Endothelial cell (in vitro differentiated cells): Measurements from ENCODE around the gene ITGBL1. TPM values are rescaled to one million over a fixed set of nuclear protein-coding genes. Genes with fewer than 3 reads are reported as not detected.

Source experiments
- DNase-seq: peaks from one replicate; pipeline ENCODE4 v3.0.0; 2021; ENCODE audit warnings: low spot score
- H3K27ac Mint-ChIP-seq: one replicate; pipeline ENCODE4 v1.8.0; 2021; ENCODE audit warnings: mixed read lengths, inconsistent platforms; ENCODE audit not compliant: unreplicated experiment
- H3K27me3 Mint-ChIP-seq: one replicate; pipeline ENCODE4 v1.8.0; 2021; ENCODE audit warnings: mild to moderate bottlenecking, moderate library complexity, mixed read lengths, inconsistent platforms; ENCODE audit not compliant: unreplicated experiment
- H3K36me3 Mint-ChIP-seq: one replicate; pipeline ENCODE4 v1.8.0; 2021; ENCODE audit warnings: mild to moderate bottlenecking, low read depth, mixed read lengths, inconsistent platforms; ENCODE audit not compliant: unreplicated experiment
- H3K4me1 Mint-ChIP-seq: one replicate; pipeline ENCODE4 v1.8.0; 2021; ENCODE audit warnings: mild to moderate bottlenecking, mixed read lengths, inconsistent platforms; ENCODE audit not compliant: unreplicated experiment
- H3K4me3 Mint-ChIP-seq: one replicate; pipeline ENCODE4 v1.8.0; 2021; ENCODE audit warnings: mild to moderate bottlenecking, mixed read lengths, inconsistent platforms; ENCODE audit not compliant: unreplicated experiment
- H3K9me3 Mint-ChIP-seq: one replicate; pipeline ENCODE4 v1.8.0; 2021; ENCODE audit warnings: mixed read lengths, inconsistent platforms; ENCODE audit not compliant: unreplicated experiment
- CTCF ChIP-seq: fragments of 200-600 bp; sonication (generic); IDR thresholded peaks from one replicate; pipeline ENCODE4 v1.5.0; 2021; ENCODE audit warnings: antibody characterized with exemption; ENCODE audit not compliant: unreplicated experiment
- total RNA-seq: library from RNA; stranded (reverse); fragmentation: NEBNext Ultra II Directional; extraction: Animal tissue kit (Norgen Biotek cat#: 25700); gene quantifications from one replicate; pipeline ENCODE4 v1.2.1, GENCODE V29; 2021; ENCODE audit not compliant: unreplicated experiment

ITGBL1 gene
- total RNA-seq, 1 donor from 2014 or later = not detected

- no peak for DNase-seq
- H3K4me3 Mint-ChIP-seq = no peak overlapping the region
- H3K36me3 Mint-ChIP-seq = no peaks in the 10 kb centered on the region
- no peaks in the 10 kb centered on the region for H3K9me3 Mint-ChIP-seq
- no peaks in the 10 kb centered on the region for H3K27me3 Mint-ChIP-seq
- H3K27ac Mint-ChIP-seq = no peak overlapping the region
- no peaks in the 10 kb centered on the region for H3K4me1 Mint-ChIP-seq
- TF ChIP-seq CTCF = no peak
These were observed 294.0 kb downstream of the ITGBL1 start for GRCh38 chr13:101746513-101746912.

GRCh38 chr13:101747039-101747438 is 294.6 kb downstream of the ITGBL1 start:
- no peak overlapping the region for H3K4me3 Mint-ChIP-seq
- H3K36me3 Mint-ChIP-seq = no peaks in the 10 kb centered on the region
- no peaks in the 10 kb centered on the region for H3K9me3 Mint-ChIP-seq
- no peaks in the 10 kb centered on the region for H3K27me3 Mint-ChIP-seq
- no peak for DNase-seq
- no peak for TF ChIP-seq CTCF
- H3K4me1 Mint-ChIP-seq = no peaks in the 10 kb centered on the region
- H3K27ac Mint-ChIP-seq = no peak overlapping the region

GRCh38 chr13:101749584-101749983 is 297.1 kb downstream of the ITGBL1 start:
- no peak overlapping the region for H3K27ac Mint-ChIP-seq

GRCh38 chr13:101751488-101751887 is 299.0 kb downstream of the ITGBL1 start:
- no peak for DNase-seq
- no peak overlapping the region for H3K4me3 Mint-ChIP-seq
- no peaks in the 10 kb centered on the region for H3K4me1 Mint-ChIP-seq
- H3K36me3 Mint-ChIP-seq = no peaks in the 10 kb centered on the region
- H3K27ac Mint-ChIP-seq = peak overlapping the region; percentile 18
- H3K9me3 Mint-ChIP-seq = no peaks in the 10 kb centered on the region
- no peak for TF ChIP-seq CTCF
- no peaks in the 10 kb centered on the region for H3K27me3 Mint-ChIP-seq

More at GRCh38 chr13:101749584-101749983, 297.1 kb downstream of the ITGBL1 start:
- H3K36me3 Mint-ChIP-seq = no peaks in the 10 kb centered on the region
- no peaks in the 10 kb centered on the region for H3K9me3 Mint-ChIP-seq
- no peak overlapping the region for H3K4me3 Mint-ChIP-seq
- DNase-seq = no peak
- no peaks in the 10 kb centered on the region for H3K4me1 Mint-ChIP-seq
- H3K27me3 Mint-ChIP-seq = no peaks in the 10 kb centered on the region
- no peak for TF ChIP-seq CTCF

- H3K9me3 Mint-ChIP-seq = no peaks in the 10 kb centered on the region
- no peak overlapping the region for H3K4me3 Mint-ChIP-seq
- H3K27me3 Mint-ChIP-seq = no peaks in the 10 kb centered on the region
- TF ChIP-seq CTCF = no peak
- H3K27ac Mint-ChIP-seq = no peak overlapping the region
- no peaks in the 10 kb centered on the region for H3K4me1 Mint-ChIP-seq
- DNase-seq = no peak
- no peaks in the 10 kb centered on the region for H3K36me3 Mint-ChIP-seq
These were observed 300.0 kb downstream of the ITGBL1 start for GRCh38 chr13:101752432-101752831.
